Upper lobe of left lung (tissue), 4 donors: Measurements from ENCODE around the gene GALNT2.

Source experiments
- CTCF ChIP-seq, 6 experiments: fragments of 450-650 bp in 4 of 6; fragments of 200-600 bp in 2 of 6; sonication (generic) in 2 of 6; IDR thresholded peaks; one replicate each; pipeline ENCODE4 v1.5.1; 2016 to 2019; ENCODE audit warnings: antibody characterized with exemption in 6 of 6
- EP300 ChIP-seq, 4 donors: sonication (generic); formaldehyde crosslinking; IDR thresholded peaks; one replicate each; pipeline ENCODE4 v1.5.1; 2017; ENCODE audit warnings: antibody characterized with exemption in 4 of 4, control low read depth in 2 of 4
- POLR2A ChIP-seq, 4 donors: fragments of 450-650 bp; IDR thresholded peaks; one replicate each; pipeline ENCODE4 v1.5.1; 2016 to 2017; ENCODE audit warnings: antibody characterized with exemption in 4 of 4, mild to moderate bottlenecking in 2 of 4
- POLR2AphosphoS5 ChIP-seq, 2 donors: sonication (generic); formaldehyde crosslinking; IDR thresholded peaks; one replicate each; pipeline ENCODE4 v1.5.1; 2017; ENCODE audit warnings: antibody characterized with exemption in 2 of 2

GRCh38 chr1:230136453-230137336 lies 69.7 kb downstream of the GALNT2 start:
- no peak for TF ChIP-seq CTCF (IDR thresholded peaks at IDR 0.05)
- TF ChIP-seq POLR2A (IDR thresholded peaks at IDR 0.05): no peak
- no peak for TF ChIP-seq POLR2AphosphoS5 (IDR thresholded peaks at IDR 0.05)
- no peak for TF ChIP-seq EP300 (IDR thresholded peaks at IDR 0.05)
